ENCODE measurements around the gene GNAI3.
A peak's percentile ranks its signal among the peaks of the same experiment; 100 is the strongest.

GNAI3 gene

GRCh38 chr1:109548321-109549267, at the start of gene GNAI3:
Gene GNAI3 (plus strand): TSS chr1:109548615. CDS start chr1:109548721, 106 bp downstream.
- Histone ChIP-seq H3K4me1 (ENCODE audit: control insufficient read depth, low read length) (peaks cover 28% of the 10 kb centered on the region), H3K9me3 (ENCODE audit: control insufficient read depth, insufficient read depth, low read length) (no peaks in the 10 kb centered on the region), H3K27me3 (ENCODE audit: control insufficient read depth, low read length) (no peaks in the 10 kb centered on the region), H3K27ac (ENCODE audit: low read depth, low read length) (peak within 1 kb of the TSS; percentile 74), H3K4me3 (ENCODE audit: low read length) (peak within 1 kb of the TSS; percentile 85), H3F3A (ENCODE audit: control insufficient read depth, insufficient read depth) (peaks cover 5% of the 10 kb centered on the region; the same call in 1 of the 2 replicates), H3K4me2 (ENCODE audit: low read length) (peak within 1 kb of the TSS; percentile 90), H3K9me2 (replicated peaks; ENCODE audit: control insufficient read depth, low read length) (no peaks in the 10 kb centered on the region), H3K79me2 (ENCODE audit: control insufficient read depth, low read length) (peaks cover 68% of the 10 kb centered on the region), H4K20me1 (ENCODE audit: control insufficient read depth, insufficient read depth, low read depth, low read length) (peaks cover 6% of the 10 kb centered on the region; the same call in 1 of the 2 replicates), H3K36me3 (ENCODE audit: control insufficient read depth, low read length) (peaks cover 8% of the 10 kb centered on the region)
- TF ChIP-seq CTCF (IDR thresholded peaks at IDR 0.05; ENCODE audit: low read depth, low read length, poor library complexity, severe bottlenecking) (no peak), EZH2phosphoT487 (IDR thresholded peaks at IDR 0.05; ENCODE audit: borderline replicate concordance, low read length) (no peak)

- peaks cover 28% of the 10 kb centered on the region for H3K36me3 ChIP-seq (ENCODE audit: control insufficient read depth, low read length)
- H3K9me2 ChIP-seq (replicated peaks; ENCODE audit: control insufficient read depth, low read length), result no peaks in the 10 kb centered on the region
- H3K27ac ChIP-seq (ENCODE audit: low read depth, low read length), result no peak overlapping the region
- no peaks in the 10 kb centered on the region for H3K27me3 ChIP-seq (ENCODE audit: control insufficient read depth, low read length)
- H3K4me1 ChIP-seq (ENCODE audit: control insufficient read depth, low read length), result peaks cover 7% of the 10 kb centered on the region
- no peaks in the 10 kb centered on the region for H4K20me1 ChIP-seq (ENCODE audit: control insufficient read depth, insufficient read depth, low read depth, low read length)
- no peaks in the 10 kb centered on the region for H3K9me3 ChIP-seq (ENCODE audit: control insufficient read depth, insufficient read depth, low read length)
- no peak for TF ChIP-seq EZH2phosphoT487 (IDR thresholded peaks at IDR 0.05; ENCODE audit: borderline replicate concordance, low read length)
- TF ChIP-seq CTCF (IDR thresholded peaks at IDR 0.05; ENCODE audit: low read depth, low read length, poor library complexity, severe bottlenecking), result no peak
- H3K4me2 ChIP-seq (ENCODE audit: low read length), result no peak overlapping the region
- H3K4me3 ChIP-seq (ENCODE audit: low read length), result no peak overlapping the region
- peaks cover 17% of the 10 kb centered on the region for H3K79me2 ChIP-seq (ENCODE audit: control insufficient read depth, low read length)
- H3F3A ChIP-seq (ENCODE audit: control insufficient read depth, insufficient read depth), result no peaks in the 10 kb centered on the region
These were observed 49.3 kb upstream of the GNAI3 start for GRCh38 chr1:109499081-109499480.

GRCh38 chr1:109499661-109500536, 48.5 kb upstream of the GNAI3 start:
- Histone ChIP-seq H3K27me3 (ENCODE audit: control insufficient read depth, low read length) (no peaks in the 10 kb centered on the region), H3K4me2 (ENCODE audit: low read length) (no peak overlapping the region), H3K79me2 (ENCODE audit: control insufficient read depth, low read length) (peaks cover 9% of the 10 kb centered on the region), H3F3A (ENCODE audit: control insufficient read depth, insufficient read depth) (no peaks in the 10 kb centered on the region), H3K4me1 (ENCODE audit: control insufficient read depth, low read length) (peaks cover 3% of the 10 kb centered on the region), H3K4me3 (ENCODE audit: low read length) (no peak overlapping the region), H4K20me1 (ENCODE audit: control insufficient read depth, insufficient read depth, low read depth, low read length) (no peaks in the 10 kb centered on the region), H3K9me3 (ENCODE audit: control insufficient read depth, insufficient read depth, low read length) (no peaks in the 10 kb centered on the region), H3K36me3 (ENCODE audit: control insufficient read depth, low read length) (peaks cover 26% of the 10 kb centered on the region), H3K27ac (ENCODE audit: low read depth, low read length) (no peak overlapping the region), H3K9me2 (replicated peaks; ENCODE audit: control insufficient read depth, low read length) (no peaks in the 10 kb centered on the region)
- TF ChIP-seq CTCF (IDR thresholded peaks at IDR 0.05; ENCODE audit: low read depth, low read length, poor library complexity, severe bottlenecking) (peak; percentile 63), EZH2phosphoT487 (IDR thresholded peaks at IDR 0.05; ENCODE audit: borderline replicate concordance, low read length) (no peak)
